HG03108 (cell line): Measurements from ENCODE around the gene SIRT6.
"Not testable (repeated sequence)": the region's sequence is repeated elsewhere in the genome, so short reads cannot be mapped to it uniquely, and the experiment has no call there.

ENCODE experiments used
- ATAC-seq: cut with Tn5 transposase; IDR thresholded peaks from one replicate; pipeline ENCODE4 v1.9.1; 2021; ENCODE audit warnings: moderate library complexity; ENCODE audit not compliant: unreplicated experiment

Gene SIRT6

DNA sequence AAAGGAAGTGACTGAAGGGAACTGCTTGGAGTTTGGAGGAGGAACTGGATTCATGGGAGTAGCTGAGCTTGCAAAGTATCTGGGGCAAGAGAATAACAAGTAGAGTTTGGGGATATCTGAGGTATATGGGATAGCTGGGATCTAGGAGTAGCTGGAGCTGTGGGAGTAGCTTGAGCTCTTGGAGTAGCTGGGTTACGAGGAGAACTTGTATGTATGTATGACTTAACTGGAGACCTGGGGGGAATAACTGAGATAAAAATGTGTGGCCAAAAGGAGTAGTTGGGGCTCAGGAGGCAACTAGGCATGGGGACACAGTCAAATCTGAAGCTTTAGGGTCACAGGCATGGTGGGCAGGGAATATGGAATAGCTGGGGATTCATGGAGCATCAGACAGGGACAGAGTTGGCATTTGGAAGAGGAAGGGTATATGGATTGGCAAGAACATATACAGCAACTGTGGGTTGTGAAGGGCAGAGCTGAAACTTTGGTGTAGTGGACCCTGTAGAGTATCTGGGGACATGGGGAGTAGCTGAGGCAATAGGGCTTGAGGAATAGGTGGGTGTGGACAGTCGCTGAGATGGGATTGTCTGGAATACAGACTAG, 18.7 kb upstream of the SIRT6 start:
- ATAC-seq, result no peak

DNA sequence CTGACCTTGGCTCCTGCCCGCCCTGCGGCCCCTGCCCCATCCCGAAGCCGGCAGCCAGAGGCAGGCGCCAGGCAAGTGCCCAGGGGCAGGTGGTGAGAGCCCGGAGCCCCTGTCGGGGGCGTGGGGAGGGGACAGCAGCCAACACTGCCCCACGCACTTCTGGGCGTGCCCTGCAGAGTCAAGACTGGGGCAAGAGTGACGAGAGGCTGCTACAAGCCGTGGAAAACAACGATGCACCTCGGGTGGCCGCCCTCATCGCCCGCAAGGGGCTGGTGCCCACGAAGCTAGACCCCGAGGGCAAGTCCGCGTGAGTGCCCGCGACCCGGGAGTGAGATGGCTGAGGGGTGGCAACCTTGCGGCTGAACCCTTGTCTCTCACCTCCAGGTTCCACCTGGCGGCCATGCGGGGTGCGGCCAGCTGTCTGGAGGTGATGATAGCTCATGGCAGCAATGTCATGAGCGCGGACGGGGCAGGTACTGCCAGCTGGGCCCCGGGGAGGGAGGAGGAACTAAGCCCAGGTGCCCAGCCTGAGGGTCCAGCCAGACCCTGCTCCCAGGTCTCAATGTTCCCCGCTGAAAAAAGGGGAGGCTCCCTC, 17.4 kb upstream of the SIRT6 start:
- no peak for ATAC-seq

DNA sequence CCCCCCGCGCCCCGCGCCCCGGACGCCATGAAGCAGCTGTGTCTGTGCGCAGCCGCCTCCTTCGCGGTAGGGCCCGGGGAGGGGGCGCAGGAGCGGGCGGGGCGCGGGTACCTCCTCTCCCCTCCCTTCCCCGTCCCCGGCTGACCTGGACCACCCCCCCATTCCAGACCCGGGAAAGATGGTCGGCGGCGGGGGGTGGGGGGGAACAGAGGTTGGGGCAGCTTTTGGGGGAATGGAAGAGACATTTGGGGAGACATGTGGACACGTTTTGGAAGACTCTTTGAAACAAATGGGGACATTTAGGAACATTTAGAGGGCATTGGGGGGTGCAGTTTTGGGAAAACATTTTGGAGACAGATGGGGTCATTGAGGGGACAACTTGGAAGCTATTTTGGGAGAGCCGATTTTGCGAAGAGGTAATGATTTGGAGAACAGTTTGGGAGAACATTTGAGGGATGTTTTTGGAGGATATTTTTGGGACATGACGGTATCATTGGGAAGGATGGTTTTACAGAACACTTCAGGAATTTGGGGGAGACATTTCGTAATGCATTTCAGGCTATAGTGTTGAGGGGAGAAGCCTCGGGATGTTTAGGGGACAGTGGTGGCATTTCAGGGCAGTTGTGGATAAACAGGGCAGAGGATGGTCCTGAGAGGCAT, 16.2 kb upstream of the SIRT6 start:
- no peak for ATAC-seq

DNA sequence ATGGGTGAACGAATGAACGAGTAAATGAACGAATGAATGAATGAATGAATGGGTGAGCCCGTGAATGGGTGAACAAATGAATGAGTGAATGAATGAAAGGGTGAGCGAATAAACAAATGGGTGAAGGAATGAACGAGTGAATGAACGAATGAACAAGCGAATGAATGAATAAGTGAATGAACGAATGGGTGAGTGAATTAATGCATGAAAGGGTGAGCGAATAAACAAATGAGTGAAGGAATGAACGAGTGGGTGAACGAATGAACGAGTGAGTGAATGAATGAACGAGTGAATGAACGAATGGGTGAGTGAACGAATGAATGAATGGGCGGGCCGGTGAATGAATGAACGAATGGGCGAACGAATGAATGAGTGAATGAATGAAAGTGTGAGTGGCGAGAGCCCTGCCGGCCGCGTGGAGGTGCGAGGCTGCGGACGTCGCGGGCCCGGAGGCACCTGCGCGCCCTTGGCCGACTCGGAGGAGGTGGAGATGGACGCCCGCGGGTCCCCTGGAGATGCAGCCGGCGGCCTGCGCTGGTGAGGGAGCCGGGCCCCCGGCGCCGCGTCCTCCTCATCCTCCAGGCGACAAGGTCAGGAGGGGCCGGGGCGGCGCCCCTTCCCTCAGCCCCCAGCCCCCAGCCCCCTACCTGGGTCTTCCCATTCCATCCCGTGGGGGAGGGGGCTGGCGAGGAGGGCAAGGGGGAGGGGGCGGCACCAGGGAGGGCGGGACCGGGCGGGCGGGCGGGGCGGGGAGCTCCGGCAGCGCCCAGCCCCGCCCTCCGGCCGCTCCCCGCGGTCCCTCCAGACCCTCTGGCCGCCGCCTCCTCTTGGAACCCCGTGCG, 15.5 kb upstream of the SIRT6 start:
- no peak for ATAC-seq

DNA sequence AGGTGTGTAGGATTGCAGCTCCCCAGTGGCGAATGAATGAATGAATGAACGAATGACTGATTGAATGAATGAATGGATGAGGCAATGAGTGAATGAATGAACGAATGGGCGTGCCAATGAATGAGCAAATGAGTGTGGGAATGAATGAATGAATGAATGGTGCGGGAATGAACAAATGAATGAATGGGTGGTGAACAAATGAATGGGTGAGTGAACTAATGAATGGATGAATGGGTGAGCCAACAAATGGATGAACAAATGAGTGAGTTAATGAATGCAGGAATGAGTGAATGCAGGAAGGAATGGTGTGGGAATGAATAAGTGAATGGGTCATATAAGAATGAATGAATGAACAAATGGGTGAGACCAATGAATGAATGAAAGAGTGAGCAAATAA, 14.9 kb upstream of the SIRT6 start:
- no peak for ATAC-seq

DNA sequence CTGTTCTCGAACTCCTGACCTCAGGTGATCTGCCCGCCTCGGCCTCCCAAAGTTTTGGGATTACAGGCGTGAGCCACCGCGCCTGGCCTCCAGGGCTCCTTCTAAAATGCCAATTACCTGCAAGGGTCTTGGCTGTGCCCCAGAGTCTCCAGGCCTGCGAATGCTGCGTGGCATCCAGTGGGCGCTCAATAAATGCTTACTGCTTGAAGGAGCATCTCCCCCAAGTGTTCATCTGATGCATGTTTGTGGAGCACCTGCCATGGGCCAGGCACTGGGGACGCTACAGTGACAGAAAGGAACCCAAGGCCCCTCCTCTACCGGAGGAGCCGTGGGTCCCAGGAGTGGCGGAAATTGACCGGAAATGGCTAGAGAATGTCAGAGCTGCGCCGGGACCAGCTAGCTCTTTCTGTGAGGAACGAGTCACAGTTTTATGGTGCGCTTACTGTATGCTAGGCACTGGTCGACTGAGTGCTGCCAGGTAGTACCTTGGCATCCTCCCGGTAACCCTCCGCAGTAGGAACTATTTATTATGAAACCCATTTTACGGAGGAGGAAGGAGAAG, 14.3 kb upstream of the SIRT6 start:
- ATAC-seq, result no peak

DNA sequence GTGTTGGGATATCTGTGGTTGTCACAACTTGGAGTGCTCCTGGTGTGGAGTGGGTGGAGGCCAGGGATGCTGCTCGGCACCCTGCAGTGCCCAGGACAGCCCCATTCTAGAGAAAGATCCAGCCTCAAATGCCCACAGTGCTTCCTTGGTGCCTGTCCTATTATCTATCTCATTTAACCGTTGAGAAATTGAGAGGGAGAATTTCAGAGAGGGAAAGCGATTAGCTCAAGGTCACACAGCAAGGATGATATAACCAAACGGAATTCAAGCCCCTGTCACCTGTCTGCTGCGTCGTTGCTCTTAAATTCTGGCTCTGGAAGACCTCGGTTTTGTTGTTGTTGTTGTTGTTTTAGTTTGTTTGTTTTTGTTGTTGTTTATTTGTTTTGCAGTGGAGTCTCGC, 13.6 kb upstream of the SIRT6 start:
- no peak for ATAC-seq

DNA sequence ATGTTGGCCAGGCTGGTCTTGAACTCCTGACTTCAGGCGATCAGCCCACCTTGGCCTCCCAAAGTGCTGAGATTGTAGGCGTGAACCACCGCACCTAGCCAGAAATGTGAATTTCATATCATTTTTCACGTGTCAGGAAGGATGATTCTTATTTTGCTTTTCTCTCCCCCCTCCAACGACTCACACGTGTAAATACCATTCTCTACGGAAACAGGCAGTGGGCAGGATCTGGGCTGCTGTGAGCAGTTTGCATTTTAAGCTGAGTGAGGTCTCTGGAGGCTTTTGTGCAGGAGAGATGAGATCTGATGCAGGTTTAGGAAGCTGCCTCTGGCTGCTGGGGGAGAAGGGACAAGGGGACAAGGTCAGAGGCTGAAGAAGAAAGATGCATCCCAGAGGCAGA, 12.0 kb upstream of the SIRT6 start:
- no peak for ATAC-seq

DNA sequence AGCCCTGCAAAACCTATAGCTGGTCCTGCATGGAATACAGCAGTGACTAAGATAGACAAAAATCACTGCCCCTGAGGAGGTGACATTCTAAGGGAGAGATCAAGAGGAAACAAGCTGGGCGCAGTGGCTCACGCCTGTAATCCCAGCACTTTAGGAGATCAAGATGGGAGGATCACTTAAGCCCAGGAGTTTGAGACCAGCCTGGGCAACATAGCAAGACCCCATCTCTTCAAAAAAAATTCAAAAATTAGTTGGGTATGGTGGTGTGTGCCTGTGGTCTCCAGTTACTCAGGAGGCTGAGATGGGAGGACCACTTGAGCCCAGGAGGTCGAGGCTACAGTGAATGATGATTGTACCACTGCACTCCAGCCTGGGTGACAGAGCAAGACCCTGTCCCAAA, 10.2 kb upstream of the SIRT6 start:
- ATAC-seq, result not testable (repeated sequence)

DNA sequence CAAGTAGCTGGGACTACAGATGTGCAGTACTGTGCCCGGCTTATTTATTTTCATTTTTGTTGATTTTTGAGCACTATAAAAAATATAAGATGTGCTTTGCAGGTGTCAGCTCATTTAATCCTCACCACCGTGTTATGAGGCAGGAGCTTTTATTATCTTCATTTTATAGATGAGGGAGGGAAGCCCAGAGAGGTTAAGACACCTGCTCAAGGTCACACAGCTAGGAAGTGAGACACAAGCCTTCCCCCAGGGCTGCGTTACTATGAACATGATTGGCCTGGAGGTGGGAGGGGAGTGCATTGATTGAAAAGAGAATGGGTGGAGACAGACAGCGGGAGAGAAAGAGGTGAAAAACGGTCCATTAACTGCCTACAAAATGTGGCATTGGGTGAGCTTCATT, 7.3 kb upstream of the SIRT6 start:
- no peak for ATAC-seq

DNA sequence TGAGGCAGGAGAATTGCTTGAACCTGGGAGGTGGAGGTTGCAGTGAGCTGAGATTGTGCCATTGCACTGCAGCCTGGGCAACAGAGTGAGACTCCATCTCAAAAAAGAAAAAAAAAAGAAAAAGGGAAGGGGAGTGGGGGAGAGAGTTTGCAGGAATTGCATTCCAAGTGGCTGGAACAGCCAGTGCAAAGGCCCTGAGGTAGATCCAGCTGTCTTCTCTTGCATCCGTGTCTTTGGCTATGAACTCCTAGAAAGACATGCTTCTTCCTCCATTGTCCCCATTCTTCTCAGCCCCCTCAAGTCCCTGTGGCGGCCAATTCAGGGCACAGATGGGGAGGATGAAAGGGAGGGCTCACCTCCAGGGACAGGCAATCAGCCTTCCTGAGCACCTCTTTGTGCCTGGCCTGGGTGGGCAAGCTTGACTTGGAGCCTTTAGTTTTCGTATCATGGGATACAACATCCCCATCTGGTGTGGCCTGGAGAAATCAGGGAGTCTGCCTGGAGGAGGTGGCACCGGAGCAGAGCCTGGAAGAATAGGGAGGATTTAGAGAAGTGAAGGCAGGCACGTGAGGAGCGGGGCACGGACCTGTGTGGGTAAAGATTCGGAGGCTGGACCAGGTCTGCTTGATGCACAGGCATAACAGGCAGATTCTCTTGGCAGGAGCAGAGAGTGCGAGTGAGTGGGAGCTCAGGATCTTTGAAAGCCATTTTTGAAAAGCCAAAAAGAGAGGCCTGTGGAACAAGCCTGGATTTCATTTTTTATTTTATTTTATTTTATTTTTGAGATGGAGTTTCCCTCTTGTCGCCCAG, 5.2 kb upstream of the SIRT6 start:
- no peak for ATAC-seq

DNA sequence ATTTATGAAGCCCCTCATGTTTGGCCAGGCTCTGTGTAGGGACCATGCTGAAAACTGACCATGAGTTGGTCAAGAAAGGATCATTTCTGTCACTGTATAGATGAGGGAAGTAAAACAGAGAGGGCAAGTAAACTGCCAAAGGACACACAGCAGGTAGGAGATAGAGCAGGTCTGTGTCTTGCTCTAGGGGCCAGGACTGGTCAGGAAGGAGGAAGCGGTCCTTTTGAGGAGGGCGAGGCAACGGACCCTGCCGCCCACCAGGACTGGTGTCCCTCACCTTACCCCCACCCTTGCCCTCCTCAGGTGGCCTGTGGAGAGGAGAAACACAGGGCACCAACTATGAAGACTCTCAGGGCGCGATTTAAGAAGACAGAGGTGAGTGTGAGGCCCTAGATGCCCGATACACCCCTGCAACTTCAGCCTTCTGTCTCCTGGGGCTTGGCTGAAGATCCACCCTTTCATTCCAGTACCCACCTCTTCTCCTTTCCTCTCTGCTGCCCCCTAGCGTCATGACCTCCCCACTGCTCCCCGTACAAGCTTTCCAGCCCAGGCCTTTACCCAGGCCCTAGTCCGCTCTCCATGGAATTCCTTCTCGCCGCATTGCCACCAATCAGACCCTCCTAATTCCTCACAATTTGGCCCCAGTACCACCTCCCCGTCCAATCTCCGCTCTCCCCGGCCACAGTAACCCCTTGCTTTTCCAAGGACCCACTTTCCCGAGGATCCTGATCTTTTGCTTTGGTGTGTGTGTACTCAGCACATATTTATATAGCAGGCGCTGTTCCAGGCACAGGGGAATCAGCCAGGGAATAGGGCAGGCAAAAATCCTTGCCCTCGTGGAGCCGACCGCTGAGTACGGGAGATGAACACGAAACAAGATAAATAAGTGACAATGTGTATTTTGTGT, 4.0 kb upstream of the SIRT6 start:
- ATAC-seq, result no peak

DNA sequence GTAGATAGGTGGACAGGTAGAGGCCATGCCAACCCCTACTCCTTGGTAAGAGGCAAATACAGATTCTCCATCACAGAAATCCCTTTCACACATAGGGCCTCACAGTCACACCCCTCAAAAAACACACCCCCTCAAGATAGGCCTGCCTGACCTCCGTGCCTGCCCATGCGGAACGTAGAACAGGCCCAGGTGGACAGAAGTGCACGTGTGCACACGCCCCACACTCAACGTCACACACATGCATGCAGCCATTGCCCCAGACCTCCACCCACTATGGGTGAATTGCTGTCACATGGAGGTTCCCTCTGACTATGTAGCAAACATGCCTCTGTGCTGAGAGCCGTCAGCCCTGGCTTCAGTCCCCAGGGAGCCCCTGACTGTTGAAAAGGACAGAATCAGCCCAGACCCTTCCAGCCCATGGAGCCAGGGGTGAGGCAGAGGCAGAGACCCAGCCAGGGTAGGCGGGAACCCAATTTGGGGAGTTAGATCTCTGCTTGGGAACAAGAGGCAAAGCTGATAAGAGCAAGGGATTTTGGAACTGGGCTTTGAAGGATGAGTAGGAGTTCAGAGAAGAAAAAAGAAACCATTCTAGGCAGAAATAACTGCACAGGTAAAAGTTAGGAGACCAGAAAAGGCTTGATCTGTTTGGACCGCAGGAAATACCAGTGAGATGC, 3.2 kb upstream of the SIRT6 start:
- ATAC-seq, result no peak

DNA sequence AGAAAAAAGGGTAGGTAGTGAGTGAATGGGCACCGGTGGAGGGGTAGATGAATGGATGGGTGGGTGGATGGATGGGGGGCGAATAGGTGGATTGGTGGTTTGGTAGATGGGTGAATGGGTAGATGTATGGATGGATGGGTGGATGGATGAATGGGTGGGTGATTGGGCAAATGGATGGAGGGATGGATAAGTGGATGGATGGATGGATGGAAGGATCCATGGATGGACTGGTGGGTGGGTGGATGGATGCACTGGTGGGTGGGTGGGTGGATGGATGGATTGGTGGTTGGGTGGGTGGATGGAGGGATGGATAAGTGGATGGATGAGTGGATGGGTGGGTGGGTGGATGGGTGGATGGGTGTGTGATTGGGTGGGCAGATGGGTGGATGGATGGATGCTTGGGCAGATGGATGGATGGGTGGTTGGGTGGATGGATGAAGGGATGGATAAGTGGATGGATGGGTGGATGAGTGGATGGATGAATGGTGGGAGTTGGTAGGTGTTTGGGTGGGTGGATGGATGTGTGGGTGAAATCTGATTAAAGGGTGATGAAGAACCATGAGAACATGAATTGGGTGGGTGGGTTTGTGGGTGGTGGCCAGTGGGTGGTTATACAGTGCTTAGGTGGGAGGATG, 2.5 kb upstream of the SIRT6 start:
- ATAC-seq, result no peak

DNA sequence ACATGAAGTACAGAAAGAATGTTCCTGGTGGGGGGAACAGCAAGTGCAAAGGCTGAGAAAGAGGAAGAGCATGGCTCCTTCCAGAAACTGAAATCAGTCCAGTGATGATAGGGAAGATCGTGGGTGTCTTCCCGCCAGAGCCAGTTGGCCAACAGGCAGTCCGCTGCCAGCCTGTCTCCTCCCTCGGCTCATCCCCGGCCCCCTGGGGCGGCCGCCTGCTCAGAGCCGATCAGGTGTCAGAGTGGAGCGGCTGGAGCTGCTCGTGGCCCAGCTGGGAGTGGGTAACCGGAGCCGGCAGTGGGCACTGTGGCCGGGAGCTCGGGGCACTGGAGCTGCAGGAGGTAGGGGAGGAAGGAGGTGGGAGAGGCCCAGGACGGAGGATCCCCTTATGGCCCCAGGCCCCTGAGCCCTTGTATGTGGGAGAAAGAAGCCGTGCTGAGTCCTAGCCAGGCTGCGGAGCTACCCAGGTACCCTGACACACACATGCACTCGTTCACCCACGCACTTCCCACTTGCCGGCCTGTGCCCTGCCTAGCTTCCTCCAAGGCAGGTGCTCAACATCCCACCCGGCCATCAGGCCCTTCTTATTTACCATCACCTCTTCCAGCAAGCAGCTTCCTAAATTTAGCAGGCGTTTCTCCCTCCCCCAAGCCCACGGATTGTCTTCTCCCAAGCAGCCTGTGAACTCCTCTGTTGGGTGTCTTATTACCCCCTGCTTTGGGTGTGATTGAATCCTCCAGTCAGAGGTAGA, 1.8 kb upstream of the SIRT6 start:
- ATAC-seq, result no peak

DNA sequence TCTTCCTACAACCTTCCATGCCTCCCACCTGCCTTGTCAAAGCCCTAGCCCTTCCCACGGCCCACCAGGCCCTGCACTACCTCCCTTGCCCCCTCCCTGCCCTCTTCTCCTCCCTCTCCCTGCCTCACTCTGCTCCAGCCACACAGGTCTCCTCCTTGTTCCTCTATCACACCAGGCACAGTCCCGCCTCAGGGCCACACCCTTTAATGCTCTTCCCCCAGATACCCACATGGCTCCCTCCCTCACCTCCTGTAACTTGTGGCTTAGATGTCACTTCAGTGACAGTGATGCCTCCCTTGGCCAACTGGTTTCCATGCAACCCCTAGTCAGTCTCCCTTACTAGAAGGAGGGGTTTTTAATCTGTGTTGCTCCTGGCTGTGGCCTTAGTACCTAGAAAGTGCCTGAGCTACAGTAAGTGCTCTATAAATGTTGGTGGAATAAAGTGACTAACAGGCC, 1.3 kb downstream of the SIRT6 start:
- no peak for ATAC-seq

DNA sequence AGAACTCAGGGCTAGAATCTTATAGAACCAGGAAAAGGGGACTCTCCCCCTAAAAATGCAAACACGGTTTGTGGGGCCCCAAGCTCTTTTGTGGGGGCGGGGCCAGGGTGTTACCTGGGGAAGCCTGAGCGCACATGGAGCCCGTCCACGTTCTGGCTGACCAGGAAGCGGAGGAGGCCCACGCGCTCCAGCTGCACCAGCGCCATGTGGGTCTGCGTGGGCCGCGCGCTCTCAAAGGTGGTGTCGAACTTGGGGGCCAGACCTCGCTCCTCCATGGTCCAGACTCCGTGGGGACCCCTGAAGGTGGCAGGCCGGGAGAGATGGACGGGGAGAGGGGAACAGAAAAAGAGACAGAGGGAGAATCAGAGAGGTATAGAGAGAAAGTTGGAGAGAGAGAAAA, 3.4 kb downstream of the SIRT6 start:
- ATAC-seq, result no peak

DNA sequence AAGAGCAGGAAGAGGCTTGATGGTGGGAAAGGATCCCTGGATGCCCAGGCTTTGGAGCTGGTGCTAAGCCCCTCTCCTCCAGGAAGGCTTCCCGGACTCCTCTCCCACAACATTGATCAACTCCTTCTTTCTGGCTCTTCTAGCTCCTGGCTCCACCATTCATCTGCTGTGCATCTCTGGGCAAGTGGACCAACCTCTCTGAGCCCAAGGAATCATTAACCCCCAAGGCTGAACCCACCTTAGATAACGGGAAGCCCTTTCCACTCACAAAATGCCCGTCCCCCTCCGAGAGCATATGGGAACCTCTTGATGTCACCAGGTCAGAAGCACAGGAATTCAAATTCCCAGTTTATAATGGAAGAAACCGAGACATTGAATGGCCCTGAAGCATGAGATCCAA, 5.2 kb downstream of the SIRT6 start:
- no peak for ATAC-seq
